T-cell (primary cell): ENCODE results near the gene TMEM184A. TPM values are rescaled to one million over a fixed set of nuclear protein-coding genes. Genes with fewer than 3 reads are reported as not detected.

Source experiments
- ATAC-seq, 4 experiments: fragments of 200-7000 bp in 3 of 4; fragments of 150-1000 bp in 1 of 4; cut with Tn5 transposase; replicated peaks in 1 of 4; 1 replicate in 3 of 4; 2 replicates in 1 of 4; pipeline ENCODE4 v1.10.0; 2021; ENCODE audit warnings: moderate library complexity in 3 of 4, mild to moderate bottlenecking in 2 of 4, moderate number of reproducible peaks in 1 of 4
- CTCF ChIA-PET, 2 donors: fragments of 300-600 bp; sonication (Branson Sonifier 250); formaldehyde crosslinking; loops; one replicate each; lab custom pipeline; 2022; ENCODE audit warnings: antibody characterized with exemption in 2 of 2; lab: Charles Lee
- POLR2A ChIA-PET, 2 donors: fragments of 300-600 bp; sonication (Branson Sonifier 250); formaldehyde crosslinking; loops; one replicate each; lab custom pipeline; 2022; ENCODE audit warnings: antibody characterized with exemption in 2 of 2; lab: Charles Lee
- DNase-seq, 35 experiments: peaks; one replicate each; pipeline versions ENCODE4 v3.0.0 to v3.0.0-alpha.2; 2013 to 2023
- H3K27ac ChIP-seq: one replicate; pipeline ENCODE4 v1.5.1; 2013; ENCODE audit warnings: low read length
- H3K27me3 ChIP-seq, 2 experiments: replicated peaks in 1 of 2; 1 replicate in 1 of 2; 2 replicates in 1 of 2; pipeline versions ENCODE4 v1.6.1 to v1.7.0; 2013; ENCODE audit warnings: low read length in 1 of 2, mixed read lengths in 1 of 2; ENCODE audit not compliant: control insufficient read depth in 2 of 2, insufficient read depth in 2 of 2; ENCODE audit errors: extremely low read depth in 1 of 2
- H3K36me3 ChIP-seq, 2 donors: 1 replicate in 1 of 2; 2 replicates in 1 of 2; pipeline versions ENCODE4 v1.6.1 to v1.7.0; 2013; ENCODE audit warnings: low read length in 1 of 2; ENCODE audit not compliant: control insufficient read depth in 2 of 2, insufficient read depth in 1 of 2; ENCODE audit errors: extremely low read depth in 1 of 2
- H3K4me1 ChIP-seq, 2 experiments: 1 replicate in 1 of 2; 2 replicates in 1 of 2; pipeline versions ENCODE4 v1.6.1 to v1.7.0; 2013; ENCODE audit warnings: low read length in 2 of 2, mixed read lengths in 1 of 2; ENCODE audit not compliant: insufficient read depth in 2 of 2, control insufficient read depth in 1 of 2; ENCODE audit errors: extremely low read depth in 1 of 2
- H3K4me3 ChIP-seq, 2 donors: 1 replicate in 1 of 2; 2 replicates in 1 of 2; pipeline versions ENCODE4 v1.5.1 to v1.7.0; 2013; ENCODE audit warnings: mild to moderate bottlenecking in 2 of 2, low read length in 1 of 2, moderate library complexity in 1 of 2; ENCODE audit not compliant: control insufficient read depth in 1 of 2; ENCODE audit errors: extremely low read depth in 1 of 2
- H3K9me3 ChIP-seq: 2 replicates; pipeline ENCODE4 v1.7.0; 2013
- H3K27ac Mint-ChIP-seq, 2 donors: one replicate each; pipeline ENCODE4 v1.8.0; 2020 to 2021; ENCODE audit warnings: mild to moderate bottlenecking in 2 of 2, mixed read lengths in 2 of 2
- H3K27me3 Mint-ChIP-seq, 2 donors: one replicate each; pipeline ENCODE4 v1.8.0; 2021 to 2022; ENCODE audit warnings: mixed read lengths in 2 of 2
- H3K36me3 Mint-ChIP-seq: one replicate; pipeline ENCODE4 v1.8.0; 2021; ENCODE audit warnings: mixed read lengths
- H3K4me1 Mint-ChIP-seq, 3 donors: one replicate each; pipeline ENCODE4 v1.8.0; 2020 to 2022; ENCODE audit warnings: mixed read lengths in 3 of 3, mild to moderate bottlenecking in 1 of 3
- H3K4me3 Mint-ChIP-seq, 3 donors: one replicate each; pipeline ENCODE4 v1.8.0; 2020 to 2022; ENCODE audit warnings: mild to moderate bottlenecking in 3 of 3, mixed read lengths in 3 of 3, moderate library complexity in 3 of 3
- H3K9me3 Mint-ChIP-seq, 3 donors: one replicate each; pipeline ENCODE4 v1.8.0; 2020 to 2022; ENCODE audit warnings: mixed read lengths in 3 of 3
- WGBS: methylation state at CpG from one replicate; pipeline ENCODE4 v1.1.5; 2013; ENCODE audit warnings: missing lambda C conversion rate; ENCODE audit not compliant: insufficient coverage; 5-methylcytosine and 5-hydroxymethylcytosine counted together
- total RNA-seq, 35 experiments: library from RNA in 6 of 35; stranded (reverse) in 6 of 35; fragments of 120-200 nt in 1 of 35; gene quantifications; one replicate each; pipeline versions ENCODE4 v1.2.1 to v1.2.4 and lab custom pipeline; 2013 to 2026

The TMEM184A gene
- total RNA-seq, 5 donors from 2014 or later (not counting 1 experiment from before 2014, with no cell fraction given): 0.18 to 0.38 (median 0.33) TPM; not detected in 2

DNA sequence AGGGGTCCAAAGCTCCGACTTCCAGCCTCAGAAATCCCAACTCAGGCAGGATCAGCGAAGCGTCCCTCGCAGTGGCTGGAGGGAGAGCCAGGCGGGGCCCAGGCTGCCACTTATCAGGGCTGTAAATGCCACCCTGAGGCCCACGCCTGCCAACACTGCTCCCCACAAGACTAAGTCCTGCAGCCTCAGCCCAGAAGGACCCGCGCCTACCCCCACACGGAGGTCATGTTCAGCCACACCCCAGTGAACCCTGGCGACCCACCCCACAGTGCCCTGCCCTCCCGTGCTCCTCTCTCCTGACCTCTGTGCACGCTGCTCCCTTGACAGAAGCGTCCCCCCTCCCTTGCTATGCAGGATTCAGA, 10.7 kb upstream of the TMEM184A start:
- DNase-seq: no peak
- Histone ChIP-seq H3K4me1 (peaks cover 0 to 31% of the 10 kb centered on the region in 2 experiments), H3K36me3 (peaks cover 3 to 11% of the 10 kb centered on the region in 2 donors), H3K27me3 (no peaks in the 10 kb centered on the region), H3K27ac (no peak overlapping the region), H3K4me3 (no peak overlapping the region), H3K9me3 (no peaks in the 10 kb centered on the region)
- Mint-ChIP-seq H3K36me3 (peaks cover 7% of the 10 kb centered on the region), H3K4me1 (peaks cover 25 to 29% (median 27%) of the 10 kb centered on the region in 3 donors), H3K27ac (no peak overlapping the region), H3K9me3 (no peaks in the 10 kb centered on the region), H3K27me3 (no peaks in the 10 kb centered on the region), H3K4me3 (no peak overlapping the region)
- ChIA-PET CTCF (no interaction called here), POLR2A (no interaction called here)
- WGBS: 92% methylated on average over 13 of the region's 13 CpGs
- no peak for ATAC-seq

DNA sequence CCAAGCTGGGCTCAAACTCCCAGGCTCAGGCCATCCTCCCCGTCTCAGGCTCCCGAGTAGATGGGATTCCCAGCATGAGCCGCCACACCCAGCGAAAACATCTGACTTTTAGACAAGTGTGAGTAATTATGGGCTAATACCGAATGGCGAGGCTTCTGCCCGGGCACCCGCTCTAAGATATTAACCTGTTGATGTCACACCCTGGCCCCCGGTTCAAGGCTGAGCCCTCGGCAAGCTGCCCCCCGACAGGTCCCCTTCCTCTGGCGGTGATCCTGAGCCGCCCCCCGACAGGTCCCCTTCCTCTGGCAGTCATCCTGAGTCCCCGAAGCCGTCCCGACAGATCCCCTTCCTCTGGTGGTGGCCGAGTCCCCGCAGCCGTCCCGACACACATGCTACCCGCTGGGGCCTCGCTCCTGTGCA, 8.6 kb upstream of the TMEM184A start:
- DNase-seq: no peak
- Histone ChIP-seq H3K9me3 (no peaks in the 10 kb centered on the region), H3K36me3 (peaks cover 6 to 11% of the 10 kb centered on the region in 2 donors), H3K27ac (no peak overlapping the region), H3K27me3 (no peaks in the 10 kb centered on the region), H3K4me1 (peaks cover 0 to 18% of the 10 kb centered on the region in 2 experiments), H3K4me3 (no peak overlapping the region)
- ChIA-PET CTCF (no interaction called here), POLR2A (no interaction called here)
- ATAC-seq: no peak
- 88% methylated on average over 16 of the region's 23 CpGs for WGBS
- peaks cover 7% of the 10 kb centered on the region for H3K36me3 Mint-ChIP-seq
- no peak overlapping the region for H3K4me3 Mint-ChIP-seq
- H3K27me3 Mint-ChIP-seq: no peaks in the 10 kb centered on the region
- H3K4me1 Mint-ChIP-seq: peaks cover 16 to 23% (median 16%) of the 10 kb centered on the region in 3 donors
- no peak overlapping the region for H3K27ac Mint-ChIP-seq
- no peaks in the 10 kb centered on the region for H3K9me3 Mint-ChIP-seq

DNA sequence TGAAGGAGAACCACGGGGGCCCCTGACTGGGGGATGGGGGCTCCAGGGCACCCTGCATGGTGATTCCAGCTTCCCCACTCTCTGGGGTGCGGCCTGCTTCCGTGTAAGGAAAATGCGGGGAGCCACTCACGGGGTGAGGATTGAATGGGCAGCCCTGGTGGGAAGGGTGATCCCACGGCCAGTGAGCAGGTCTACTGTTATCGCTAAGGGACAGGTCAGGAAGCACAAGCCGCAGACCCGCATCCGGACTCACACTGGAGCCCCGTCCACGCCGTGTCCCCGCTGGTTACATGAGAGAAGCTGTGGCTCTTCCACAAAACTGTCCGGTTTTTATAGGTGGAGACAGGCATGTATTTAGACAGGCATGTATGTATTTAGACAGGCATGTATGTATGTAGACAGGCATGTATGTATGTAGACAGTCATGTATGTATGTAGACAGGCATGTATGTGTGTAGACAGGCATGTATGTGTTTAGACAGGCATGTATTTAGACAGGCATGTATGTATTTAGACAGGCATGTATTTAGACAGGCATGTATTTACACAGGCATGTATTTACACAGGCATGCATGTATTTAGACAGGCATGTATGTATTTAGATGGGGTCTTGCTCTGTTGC, 8.1 kb upstream of the TMEM184A start:
- CTCF ChIA-PET: no interaction called here
- Mint-ChIP-seq H3K4me3 (no peak overlapping the region), H3K36me3 (peaks cover 7% of the 10 kb centered on the region), H3K4me1 (peaks cover 14 to 20% (median 15%) of the 10 kb centered on the region in 3 donors), H3K27ac (no peak overlapping the region), H3K27me3 (no peaks in the 10 kb centered on the region), H3K9me3 (no peaks in the 10 kb centered on the region)
- Histone ChIP-seq H3K9me3 (no peaks in the 10 kb centered on the region), H3K27me3 (no peaks in the 10 kb centered on the region), H3K36me3 (peaks cover 6 to 11% of the 10 kb centered on the region in 2 donors), H3K27ac (no peak overlapping the region), H3K4me3 (no peak overlapping the region), H3K4me1 (peaks cover 0 to 13% of the 10 kb centered on the region in 2 experiments)
- no peak for DNase-seq
- 75% methylated on average over 15 of the region's 15 CpGs for WGBS
- POLR2A ChIA-PET: no interaction called here
- no peak for ATAC-seq

DNA sequence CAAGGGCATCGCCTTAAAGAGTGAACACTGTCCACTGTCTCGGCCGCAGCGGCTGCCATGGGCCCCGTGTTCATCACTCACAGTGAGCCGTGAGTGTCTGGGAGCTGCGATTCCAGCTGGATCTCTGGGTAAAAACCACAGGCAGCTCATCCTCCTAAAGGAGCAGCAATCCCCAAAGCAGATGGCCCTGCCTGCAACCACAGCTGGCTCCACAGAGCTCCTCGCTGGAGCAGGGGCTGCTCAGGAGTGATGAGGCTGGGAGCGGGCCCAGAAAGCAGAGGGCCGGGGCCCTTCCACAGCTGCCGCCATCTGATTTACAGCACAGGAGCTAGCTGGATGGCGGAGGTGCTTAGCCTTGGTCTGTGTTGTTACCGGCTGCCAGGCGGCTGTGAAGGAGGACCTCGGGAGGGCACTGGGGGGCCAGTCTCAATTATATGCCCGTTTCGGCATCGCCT, 6.6 kb upstream of the TMEM184A start:
- POLR2A ChIA-PET: no interaction called here
- Histone ChIP-seq H3K27me3 (peaks cover 0 to 3% of the 10 kb centered on the region in 2 experiments), H3K4me1 (no peaks in the 10 kb centered on the region), H3K9me3 (no peaks in the 10 kb centered on the region), H3K36me3 (peaks cover 6 to 10% of the 10 kb centered on the region in 2 donors), H3K27ac (no peak overlapping the region), H3K4me3 (no peak overlapping the region)
- CTCF ChIA-PET: no interaction called here
- Mint-ChIP-seq H3K9me3 (no peaks in the 10 kb centered on the region), H3K4me1 (peaks cover 2 to 9% (median 3%) of the 10 kb centered on the region in 3 donors), H3K36me3 (peaks cover 7% of the 10 kb centered on the region), H3K27ac (no peak overlapping the region), H3K4me3 (no peak overlapping the region), H3K27me3 (no peaks in the 10 kb centered on the region)
- WGBS: 80% methylated on average over 17 of the region's 18 CpGs
- ATAC-seq (no peak), DNase-seq (no peak)

DNA sequence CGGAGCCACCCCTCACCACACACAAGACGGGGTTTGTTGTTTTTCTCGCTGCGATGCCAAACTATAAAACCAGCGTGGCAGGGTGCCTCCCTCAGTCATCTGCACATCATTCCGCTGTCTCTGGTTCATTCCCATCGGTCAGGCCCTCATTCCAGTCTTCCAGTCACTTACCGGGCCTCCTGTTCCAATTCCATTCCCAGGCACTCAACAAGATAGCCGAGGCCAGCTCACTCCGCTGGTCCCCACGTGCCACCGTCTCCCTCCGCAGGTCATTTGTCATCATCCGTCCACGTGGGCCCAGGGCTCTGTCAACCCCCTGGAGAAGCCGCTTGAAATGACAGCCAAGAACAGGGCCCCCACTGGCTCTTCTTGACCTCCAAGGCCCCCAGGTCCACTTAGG, 6.1 kb upstream of the TMEM184A start:
- Histone ChIP-seq H3K4me3 (no peak overlapping the region), H3K27ac (no peak overlapping the region), H3K9me3 (no peaks in the 10 kb centered on the region), H3K4me1 (no peaks in the 10 kb centered on the region), H3K27me3 (peaks cover 0 to 4% of the 10 kb centered on the region in 2 experiments), H3K36me3 (peaks cover 5 to 6% of the 10 kb centered on the region in 2 donors)
- Mint-ChIP-seq H3K27me3 (no peaks in the 10 kb centered on the region), H3K4me1 (peaks cover 0 to 5% (median 0%) of the 10 kb centered on the region in 3 donors), H3K4me3 (no peak overlapping the region), H3K36me3 (peaks cover 4% of the 10 kb centered on the region), H3K9me3 (no peaks in the 10 kb centered on the region), H3K27ac (no peak overlapping the region)
- ATAC-seq: no peak
- no peak for DNase-seq
- ChIA-PET CTCF (no interaction called here), POLR2A (no interaction called here)
- WGBS: 86% methylated on average over 14 of the region's 16 CpGs

DNA sequence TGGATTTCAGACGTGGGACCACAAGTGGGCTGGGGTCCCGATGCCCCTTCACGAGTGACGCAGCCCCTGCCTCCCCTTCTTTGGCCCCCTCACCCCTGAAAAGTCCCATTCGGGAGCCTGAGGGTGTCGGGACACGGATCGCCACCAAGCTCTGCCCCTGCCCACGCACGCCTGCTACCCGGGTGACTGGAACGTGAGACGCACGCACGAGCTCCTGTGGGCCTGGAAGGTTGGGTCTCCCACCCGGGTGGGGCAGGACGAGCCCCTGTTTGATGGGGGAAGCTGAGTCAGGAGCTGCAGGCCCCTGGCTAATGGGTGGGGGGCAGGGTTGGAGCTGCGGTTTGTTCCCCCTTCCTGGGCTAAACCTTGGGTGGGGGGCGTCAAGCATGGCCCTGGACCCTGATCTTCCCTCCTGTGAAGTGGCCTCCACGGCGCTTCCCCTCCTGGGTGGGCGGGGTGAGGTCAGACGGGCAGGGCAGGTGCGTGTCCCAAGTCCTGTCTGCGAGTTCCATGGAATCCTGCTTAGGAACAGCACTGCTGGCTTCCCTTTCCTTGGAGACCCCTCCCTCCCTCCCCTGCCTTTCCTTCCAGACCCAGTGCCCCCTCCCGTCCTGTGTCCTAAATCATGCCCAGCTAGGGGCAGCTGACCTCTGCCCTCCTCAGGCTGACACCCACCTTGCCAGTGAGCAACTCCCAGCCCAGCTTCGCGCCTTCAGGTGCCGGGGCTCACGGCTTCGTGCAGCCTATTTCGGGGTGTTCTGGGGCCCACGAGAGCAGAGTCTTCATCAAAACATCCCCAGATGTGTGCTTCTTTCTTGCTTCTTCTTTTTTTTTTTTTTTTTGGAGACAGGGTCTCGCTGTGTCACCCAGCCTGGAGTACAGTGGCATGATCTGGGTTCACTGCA, 5.3 kb upstream of the TMEM184A start:
- Histone ChIP-seq H3K36me3 (peaks cover 0 to 6% of the 10 kb centered on the region in 2 donors), H3K27me3 (peaks cover 0 to 5% of the 10 kb centered on the region in 2 experiments), H3K4me1 (peaks cover 0 to 2% of the 10 kb centered on the region in 2 experiments), H3K4me3 (no peak overlapping the region), H3K9me3 (no peaks in the 10 kb centered on the region), H3K27ac (no peak overlapping the region)
- Mint-ChIP-seq H3K36me3 (peaks cover 4% of the 10 kb centered on the region), H3K9me3 (no peaks in the 10 kb centered on the region), H3K4me1 (peaks cover 0 to 2% (median 0%) of the 10 kb centered on the region in 3 donors), H3K4me3 (no peak overlapping the region), H3K27me3 (no peaks in the 10 kb centered on the region), H3K27ac (no peak overlapping the region)
- WGBS: 83% methylated on average over 28 of the region's 34 CpGs
- ChIA-PET POLR2A (no interaction called here), CTCF (no interaction called here)
- ATAC-seq: no peak
- no peak for DNase-seq
